CD4-positive, alpha-beta T cell treated with Interferon gamma for 1 hour (primary cell): Measurements from ENCODE around the gene MOB3C.

Source experiments
- DNase-seq: peaks from one replicate; pipeline ENCODE4 v3.0.0-alpha.2; 2020

Gene MOB3C

DNA sequence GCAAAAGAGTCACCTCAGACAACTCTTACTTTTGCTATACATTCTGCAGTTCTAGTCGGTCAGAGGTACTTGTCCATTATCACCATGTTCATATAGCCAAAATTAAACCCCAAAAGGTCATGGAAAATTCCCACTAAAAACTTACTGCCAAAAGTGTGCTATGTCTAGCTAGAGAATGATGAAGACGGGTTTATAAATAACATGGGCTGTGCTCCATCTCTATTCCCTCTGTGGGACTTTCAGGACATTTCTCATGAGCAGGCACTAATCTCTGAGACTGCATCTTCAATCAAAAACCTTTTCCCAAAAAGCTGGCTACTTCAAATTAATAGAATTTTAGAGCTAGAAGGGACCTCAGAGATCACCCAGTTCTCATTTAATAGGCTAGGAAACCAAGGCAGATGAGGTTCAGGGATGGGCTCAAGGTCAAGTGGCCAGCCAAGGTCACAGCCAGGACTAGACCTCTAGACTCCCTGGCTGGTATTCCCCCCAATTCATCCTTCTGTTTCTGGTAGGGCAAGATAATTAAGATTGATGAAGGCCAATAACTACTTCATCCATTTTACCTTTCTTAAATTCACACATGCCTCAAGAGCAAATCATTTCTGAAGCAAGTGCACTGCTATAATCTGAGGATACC is 21.0 kb upstream of the MOB3C start:
- no peak for DNase-seq

DNA sequence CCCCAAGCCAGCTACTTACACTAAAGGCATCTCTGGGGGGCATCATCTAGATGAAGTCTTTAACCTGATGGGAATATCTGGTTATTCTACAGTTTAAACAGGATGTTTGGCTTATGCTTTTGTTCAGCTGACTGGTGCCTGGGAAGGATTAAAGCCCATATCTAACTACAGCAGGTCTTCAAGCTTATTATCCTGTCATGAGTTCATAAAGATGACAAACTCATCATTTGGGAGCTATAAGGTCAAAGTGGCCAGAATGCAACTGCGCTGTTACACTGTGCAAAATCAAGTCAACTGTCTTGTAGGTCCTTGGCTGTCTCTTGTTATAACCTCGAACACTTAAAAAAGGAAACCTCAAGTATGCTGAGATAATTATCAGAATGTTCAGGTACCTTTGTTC is 18.6 kb upstream of the MOB3C start:
- DNase-seq = no peak

GRCh38 chr1:46630719-46631118 is 14.1 kb upstream of the MOB3C start:
- no peak for DNase-seq

GRCh38 chr1:46623743-46624644 is 7.4 kb upstream of the MOB3C start:
- no peak for DNase-seq

- no peak for DNase-seq
Observed at GRCh38 chr1:46622344-46622743, 5.7 kb upstream of the MOB3C start.

DNA sequence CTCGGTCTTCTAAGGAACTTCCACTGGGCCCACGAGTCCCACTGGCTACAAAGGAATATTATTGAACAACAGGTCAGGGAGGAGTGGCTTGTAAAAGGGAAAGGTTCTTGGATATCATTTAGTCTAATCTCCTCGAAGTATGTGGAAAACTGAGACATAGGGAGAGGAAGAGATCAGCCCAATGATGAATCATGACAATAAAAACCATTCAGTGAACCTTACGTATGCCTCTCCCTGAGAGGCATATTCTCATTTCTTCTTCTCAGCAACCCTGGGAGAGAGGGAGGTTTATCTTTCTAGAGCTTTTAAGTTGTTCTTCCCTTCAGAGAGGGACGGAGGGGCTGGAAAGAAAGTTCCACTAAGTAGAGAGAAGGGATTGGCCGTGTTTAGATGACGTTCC is 5.3 kb upstream of the MOB3C start:
- no peak for DNase-seq

DNA sequence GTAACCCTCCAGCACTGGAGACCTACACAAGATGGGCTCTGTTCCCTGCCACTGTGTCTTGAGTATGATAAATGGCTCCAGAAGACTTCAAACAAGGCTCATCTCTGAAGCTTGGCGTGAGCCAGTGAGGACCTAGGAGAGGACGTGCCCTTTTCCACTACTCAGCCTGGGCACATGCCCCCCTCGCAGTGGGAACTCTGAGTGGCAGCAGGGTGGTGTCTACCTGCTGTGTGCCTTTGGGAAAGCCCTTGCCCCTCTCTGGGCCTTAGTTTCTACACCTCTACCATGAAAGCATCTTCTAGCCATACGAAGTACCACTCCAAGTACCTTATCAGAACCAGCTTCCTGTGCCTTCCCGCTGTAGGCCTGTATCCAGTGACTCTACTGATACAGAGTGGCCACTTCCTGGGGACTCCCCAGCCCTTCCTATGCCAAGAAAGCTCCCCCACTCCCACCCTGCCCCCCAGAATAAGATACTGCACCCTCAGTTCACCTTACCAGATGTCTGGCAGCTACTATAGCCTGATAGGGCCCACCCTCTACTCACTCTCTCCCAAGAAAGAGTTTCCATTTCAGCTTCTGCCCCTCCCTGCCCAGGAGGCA is 3.1 kb upstream of the MOB3C start:
- DNase-seq = no peak

DNA sequence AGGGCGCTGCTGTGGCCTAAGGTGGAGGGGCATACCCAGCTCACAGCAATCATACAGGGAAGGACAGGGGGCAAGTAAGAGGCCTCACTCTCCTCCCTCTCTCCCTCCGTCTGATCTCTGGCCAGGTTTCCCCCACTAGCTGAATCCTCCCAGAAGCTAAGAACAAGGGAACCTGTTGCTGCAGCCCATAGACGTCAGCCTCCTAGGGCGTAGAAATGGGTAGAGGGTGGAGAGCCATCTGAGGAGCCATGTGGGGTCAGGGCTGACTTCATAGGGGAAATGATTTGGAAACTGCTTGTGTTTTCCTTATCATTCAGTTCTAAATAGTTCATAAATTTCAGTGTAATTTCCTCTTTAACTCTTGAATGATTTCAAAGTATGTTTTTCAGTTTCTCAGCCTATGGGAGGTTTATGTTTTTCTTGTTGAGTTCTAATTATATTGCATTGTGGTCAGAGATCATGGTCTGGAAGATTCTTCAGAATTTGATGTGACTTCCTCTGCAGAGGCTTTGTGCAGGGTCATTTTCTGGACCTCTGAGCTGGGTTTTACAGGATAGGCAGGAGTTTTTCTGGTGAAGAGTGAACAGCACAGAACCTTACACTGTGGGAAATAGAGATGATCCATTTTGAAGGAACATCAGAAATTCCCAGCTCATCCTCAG is 2.3 kb upstream of the MOB3C start:
- DNase-seq = no peak

DNA sequence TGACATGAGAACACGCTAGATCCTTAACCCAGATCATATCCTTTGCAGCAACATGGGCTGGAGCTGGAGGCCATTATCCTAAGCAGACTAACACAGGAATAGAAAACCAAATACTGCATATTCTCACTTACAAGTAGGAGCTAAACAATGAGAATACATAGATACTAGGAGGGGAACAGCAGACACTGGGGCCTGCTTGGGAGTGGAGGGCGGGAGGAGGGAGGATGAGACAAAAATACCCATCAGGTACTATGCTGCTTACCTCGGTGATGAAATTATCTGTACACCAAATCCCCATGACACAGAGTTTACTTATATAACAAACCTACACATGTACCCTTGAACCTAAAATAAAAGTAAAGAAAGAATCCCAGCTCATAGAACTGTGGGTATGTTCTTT is 1.2 kb upstream of the MOB3C start:
- no peak for DNase-seq

- DNase-seq = no peak
Observed at GRCh38 chr1:46617108-46617800, 643 bp upstream of the MOB3C start.

- DNase-seq = no peak
Observed at GRCh38 chr1:46615735-46616134, 876 bp downstream of the MOB3C start.

DNA sequence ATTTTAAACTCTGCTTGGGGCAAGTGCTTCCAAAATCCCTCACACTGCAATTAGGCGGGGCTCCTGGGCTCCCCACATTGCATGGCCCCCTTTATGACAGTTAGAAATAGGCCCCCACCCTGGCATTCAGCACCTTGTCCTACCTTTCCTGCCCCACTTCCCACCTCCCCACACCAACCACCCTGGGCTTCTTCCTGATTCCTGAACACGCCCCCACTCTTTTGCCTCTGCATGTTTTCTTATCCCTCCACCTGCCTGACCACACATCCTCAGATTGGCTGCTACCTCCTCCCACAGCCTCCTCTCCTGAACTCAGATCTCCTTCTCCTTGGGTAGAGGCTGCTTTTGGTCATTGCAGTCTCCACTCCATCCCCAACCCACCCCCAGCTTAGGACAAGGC is 1.5 kb downstream of the MOB3C start:
- DNase-seq = no peak

- DNase-seq = no peak
Observed at GRCh38 chr1:46614604-46614984, 2.0 kb downstream of the MOB3C start.

GRCh38 chr1:46613661-46614603 is 2.7 kb downstream of the MOB3C start:
- peak; percentile 53 for DNase-seq

DNA sequence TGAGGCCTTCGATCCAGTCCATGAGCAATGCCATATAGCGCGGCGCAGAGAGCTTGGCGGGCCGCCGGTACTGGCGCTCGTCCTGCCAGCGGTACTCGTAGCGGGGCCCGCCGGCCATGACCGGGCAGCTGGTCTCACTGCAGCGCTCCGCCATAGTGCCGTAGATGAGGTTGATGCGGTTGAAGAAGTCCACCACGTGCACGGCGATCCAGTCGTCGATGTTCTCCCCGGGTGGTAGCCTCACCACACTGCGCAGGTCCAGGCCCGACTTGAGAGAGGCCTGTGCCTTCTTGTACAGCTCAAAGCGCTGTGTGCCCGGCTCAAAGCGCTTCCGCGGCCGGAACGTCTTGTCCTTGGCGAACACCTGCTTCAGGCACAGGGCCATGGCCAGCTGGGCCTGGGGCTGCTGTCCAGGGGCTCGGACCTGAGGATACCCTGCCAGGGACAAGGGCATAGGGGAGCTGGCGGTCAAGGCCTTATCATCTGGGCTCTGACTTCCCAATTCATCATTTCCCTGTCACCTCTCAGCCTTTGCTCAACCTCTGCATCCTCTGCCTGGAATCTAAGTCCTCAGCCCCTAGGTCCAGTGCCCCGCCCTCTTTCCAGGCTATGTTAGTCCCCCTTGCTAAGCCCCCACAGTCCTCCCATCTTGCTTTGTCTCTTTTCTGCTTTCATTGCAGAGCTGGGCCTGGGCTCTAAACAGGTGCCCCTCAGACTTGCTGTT is 3.5 kb downstream of the MOB3C start:
- no peak for DNase-seq

- no peak for DNase-seq
Observed at GRCh38 chr1:46611691-46612221, 4.9 kb downstream of the MOB3C start.

GRCh38 chr1:46607345-46608130 is 9.1 kb downstream of the MOB3C start:
- no peak for DNase-seq

GRCh38 chr1:46606255-46606965 is 10.2 kb downstream of the MOB3C start:
- no peak for DNase-seq

DNA sequence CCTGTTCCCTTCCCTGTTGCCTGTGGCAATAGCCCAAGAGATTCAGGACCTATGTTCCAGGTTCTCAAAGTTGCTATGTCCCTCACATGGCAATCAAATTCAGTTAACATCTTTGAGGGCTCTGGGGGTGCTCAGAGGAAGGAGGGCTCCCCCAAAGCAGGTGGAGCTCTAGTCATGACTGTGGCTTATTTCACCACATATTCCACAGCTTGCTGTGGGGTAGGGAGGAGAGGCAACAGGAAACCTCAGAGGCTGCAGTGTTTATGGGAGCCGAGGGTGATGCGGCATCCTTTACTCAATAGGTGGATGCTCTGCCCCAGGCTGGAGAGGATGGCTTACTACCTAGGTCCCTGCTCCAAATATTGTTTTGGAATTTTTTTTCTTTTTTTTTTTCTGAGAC is 11.4 kb downstream of the MOB3C start:
- no peak for DNase-seq
